ENCODE measurements around the gene FAT2. TPM values are rescaled to one million over a fixed set of nuclear protein-coding genes. Genes with fewer than 3 reads are reported as not detected.

Gene FAT2, protein sequence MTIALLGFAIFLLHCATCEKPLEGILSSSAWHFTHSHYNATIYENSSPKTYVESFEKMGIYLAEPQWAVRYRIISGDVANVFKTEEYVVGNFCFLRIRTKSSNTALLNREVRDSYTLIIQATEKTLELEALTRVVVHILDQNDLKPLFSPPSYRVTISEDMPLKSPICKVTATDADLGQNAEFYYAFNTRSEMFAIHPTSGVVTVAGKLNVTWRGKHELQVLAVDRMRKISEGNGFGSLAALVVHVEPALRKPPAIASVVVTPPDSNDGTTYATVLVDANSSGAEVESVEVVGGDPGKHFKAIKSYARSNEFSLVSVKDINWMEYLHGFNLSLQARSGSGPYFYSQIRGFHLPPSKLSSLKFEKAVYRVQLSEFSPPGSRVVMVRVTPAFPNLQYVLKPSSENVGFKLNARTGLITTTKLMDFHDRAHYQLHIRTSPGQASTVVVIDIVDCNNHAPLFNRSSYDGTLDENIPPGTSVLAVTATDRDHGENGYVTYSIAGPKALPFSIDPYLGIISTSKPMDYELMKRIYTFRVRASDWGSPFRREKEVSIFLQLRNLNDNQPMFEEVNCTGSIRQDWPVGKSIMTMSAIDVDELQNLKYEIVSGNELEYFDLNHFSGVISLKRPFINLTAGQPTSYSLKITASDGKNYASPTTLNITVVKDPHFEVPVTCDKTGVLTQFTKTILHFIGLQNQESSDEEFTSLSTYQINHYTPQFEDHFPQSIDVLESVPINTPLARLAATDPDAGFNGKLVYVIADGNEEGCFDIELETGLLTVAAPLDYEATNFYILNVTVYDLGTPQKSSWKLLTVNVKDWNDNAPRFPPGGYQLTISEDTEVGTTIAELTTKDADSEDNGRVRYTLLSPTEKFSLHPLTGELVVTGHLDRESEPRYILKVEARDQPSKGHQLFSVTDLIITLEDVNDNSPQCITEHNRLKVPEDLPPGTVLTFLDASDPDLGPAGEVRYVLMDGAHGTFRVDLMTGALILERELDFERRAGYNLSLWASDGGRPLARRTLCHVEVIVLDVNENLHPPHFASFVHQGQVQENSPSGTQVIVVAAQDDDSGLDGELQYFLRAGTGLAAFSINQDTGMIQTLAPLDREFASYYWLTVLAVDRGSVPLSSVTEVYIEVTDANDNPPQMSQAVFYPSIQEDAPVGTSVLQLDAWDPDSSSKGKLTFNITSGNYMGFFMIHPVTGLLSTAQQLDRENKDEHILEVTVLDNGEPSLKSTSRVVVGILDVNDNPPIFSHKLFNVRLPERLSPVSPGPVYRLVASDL (N-terminal part only)
- under 0.01 TPM in 1 of 2 replicates, not detected in the other for total RNA-seq

GRCh38 chr5:151591144-151591819 lies at the start of gene FAT2:
Gene FAT2, minus strand, starts transcription at chr5:151591331. Its CDS starts 22,400 bp downstream, at chr5:151568931.

Other genes with a start within 250 kb of the FAT2 start
- not detected in 2 replicates for gene SLC36A2, start 243.8 kb downstream of the FAT2 start, total RNA-seq
- gene SLC36A1, start 143.7 kb downstream of the FAT2 start, total RNA-seq, result 1.9 and 3.2 TPM in 2 replicates
- 760 and 2,193 TPM in 2 replicates for gene SPARC, start 95.6 kb upstream of the FAT2 start, total RNA-seq
- 66.3 and 73.3 TPM in 2 replicates for gene ATOX1, start 167.3 kb upstream of the FAT2 start, total RNA-seq
- 140 and 240 TPM in 2 replicates for gene G3BP1, start 180.6 kb upstream of the FAT2 start, total RNA-seq